NCI-H446 (cell line): Measurements from ENCODE around the gene LRRC1.

Experiments
- DNase-seq, 2 experiments: peaks; one replicate each; lab custom pipeline; 2025; lab: John Stamatoyannopoulos, UW

LRRC1 gene

DNA sequence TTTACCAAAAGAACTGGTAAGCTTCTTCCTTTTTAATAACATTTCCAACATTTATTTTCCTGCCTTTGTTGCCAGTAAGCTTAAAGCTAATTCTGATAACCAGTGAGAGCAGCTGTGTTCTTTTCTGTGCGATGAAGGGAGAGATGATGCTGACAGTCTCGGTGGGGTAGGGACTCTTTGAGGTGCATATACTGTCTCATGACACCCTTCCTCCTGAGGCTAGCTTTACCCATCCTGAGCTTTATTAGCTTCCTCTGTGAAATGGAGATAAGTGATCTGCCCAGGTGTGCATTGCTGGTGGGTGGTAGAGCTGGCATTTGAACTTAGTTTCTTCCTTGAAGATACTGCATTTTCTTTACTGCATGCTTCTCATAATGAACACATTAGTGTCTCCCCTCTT lies 92.5 kb downstream of the LRRC1 start:
- DNase-seq = no peak

DNA sequence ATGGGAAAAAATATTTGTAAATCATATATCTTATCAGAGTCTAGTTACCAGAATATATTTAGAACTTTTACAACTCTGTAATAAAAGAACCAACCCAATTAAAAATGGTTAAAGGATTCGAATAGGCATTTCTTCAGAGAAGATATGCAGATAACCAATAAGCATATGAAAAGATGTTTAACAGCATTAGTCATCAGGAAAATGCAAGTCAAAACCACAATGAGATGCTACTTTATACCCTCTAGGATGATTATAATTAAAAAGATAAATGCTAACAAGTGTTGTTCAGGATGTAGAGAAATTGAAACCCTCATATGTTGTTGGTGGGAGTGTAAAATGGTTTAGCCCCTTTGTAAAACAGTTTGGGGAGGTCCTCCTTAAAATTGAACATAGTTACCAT lies 94.1 kb downstream of the LRRC1 start:
- no peak for DNase-seq

DNA sequence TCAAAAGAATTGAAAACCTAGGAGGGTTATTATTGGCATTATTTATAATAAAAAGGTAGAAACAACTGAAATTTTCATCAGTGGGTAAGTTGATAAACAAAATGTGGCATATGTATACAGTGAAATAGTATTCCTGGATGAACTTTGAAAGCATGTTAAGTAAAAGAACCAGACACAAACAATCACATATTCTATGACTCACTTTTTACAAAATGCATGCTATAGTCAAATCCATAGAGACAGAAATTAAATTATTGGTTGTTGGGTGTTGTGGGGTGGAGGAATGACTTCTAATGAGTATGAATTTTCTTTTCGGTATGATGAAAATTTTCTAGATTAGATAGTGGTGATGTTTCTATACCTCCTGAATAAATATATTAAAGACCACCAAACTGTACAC lies 94.6 kb downstream of the LRRC1 start:
- DNase-seq = no peak

DNA sequence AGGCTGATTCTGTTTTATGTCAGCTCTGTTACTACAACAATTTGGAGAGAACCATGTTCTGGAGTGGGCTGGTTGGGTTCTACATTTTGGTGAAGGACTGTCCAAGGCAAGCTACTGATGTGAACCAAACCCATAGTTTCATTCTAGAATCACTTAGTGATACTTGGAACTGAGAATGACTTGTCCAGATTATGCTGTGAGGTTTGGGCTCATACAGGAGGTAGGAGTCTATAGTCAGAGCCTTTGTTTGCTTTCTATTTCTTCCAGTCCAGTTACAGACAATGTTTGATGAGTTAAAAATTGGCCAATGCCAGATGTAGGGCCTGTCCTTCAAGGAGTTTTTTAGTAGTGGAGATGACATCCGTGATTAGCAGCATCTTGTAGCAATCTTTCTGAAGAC lies 97.9 kb downstream of the LRRC1 start:
- no peak for DNase-seq

DNA sequence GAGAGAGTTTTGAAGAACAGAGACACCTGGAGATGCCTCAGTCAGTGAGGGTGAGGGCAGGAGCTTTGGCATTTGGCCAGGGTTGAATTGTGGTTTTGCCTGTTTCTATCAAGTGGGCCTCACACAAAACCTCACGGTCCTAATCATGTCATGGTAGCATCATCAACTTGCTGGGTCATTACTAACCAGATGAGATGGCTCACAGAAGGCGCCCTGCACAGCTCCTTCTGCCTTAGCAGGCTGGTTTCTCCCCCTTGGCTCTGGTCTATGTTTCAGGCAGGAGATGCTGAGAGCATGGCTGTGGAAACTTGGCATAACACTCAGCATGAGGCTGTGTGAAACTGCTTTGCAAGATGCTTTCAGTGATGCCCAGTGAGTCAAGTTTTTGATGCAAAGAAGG lies 99.3 kb downstream of the LRRC1 start:
- DNase-seq = peak; percentile 28 to 80

DNA sequence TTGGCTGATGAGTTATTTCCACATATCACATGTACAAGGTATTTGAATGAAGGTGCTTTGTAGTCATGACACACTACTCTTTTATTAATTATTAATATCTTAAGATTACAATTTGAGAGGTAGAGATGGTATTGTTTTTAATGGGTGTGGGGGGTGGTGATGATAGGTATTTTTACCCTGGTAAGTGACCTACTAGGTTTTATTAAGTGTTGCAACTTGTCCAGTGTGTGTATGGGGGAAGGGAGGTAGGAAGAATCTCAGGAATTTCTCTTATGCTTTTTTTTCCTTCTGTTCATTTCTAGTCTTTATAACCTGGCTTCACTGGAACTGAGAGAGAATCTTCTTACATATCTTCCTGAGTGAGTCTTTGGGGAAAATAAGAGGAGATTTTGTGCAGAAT lies 101.4 kb downstream of the LRRC1 start:
- no peak for DNase-seq

DNA sequence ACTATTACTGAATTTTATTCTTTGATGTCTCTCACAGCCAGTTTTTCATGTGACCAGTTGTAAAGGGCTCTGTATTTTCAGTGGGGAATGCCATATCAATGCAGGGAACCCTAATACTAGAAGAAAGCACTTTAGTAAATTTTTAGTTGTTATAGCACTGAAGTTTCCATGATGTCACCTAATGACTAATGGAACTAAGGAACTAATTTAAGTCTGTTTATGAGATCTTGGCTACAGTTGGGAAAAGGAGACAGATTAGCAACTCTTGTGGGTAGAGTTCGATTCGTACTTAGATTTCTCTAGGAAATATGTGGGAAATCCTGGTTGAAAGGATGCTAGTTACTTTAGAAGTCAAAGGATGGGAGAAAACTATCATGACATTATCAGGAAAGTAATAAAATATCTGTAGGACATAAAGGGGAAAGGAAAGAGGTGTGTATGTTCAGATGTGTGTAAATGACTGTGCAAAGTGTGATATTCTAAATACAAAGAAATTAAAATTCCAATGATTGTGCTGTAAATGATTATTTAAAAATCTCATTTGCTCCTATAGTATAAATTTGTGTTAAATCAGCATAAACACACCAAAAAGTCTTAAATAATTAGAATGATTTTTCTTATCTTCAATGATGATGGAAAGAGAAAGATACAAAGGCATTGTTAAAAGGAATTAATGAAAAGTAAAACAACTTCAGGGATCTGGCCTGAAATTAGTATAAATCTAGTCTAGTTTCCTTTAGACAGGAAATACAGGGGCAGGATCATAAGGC lies 103.4 kb downstream of the LRRC1 start:
- DNase-seq = no peak

DNA sequence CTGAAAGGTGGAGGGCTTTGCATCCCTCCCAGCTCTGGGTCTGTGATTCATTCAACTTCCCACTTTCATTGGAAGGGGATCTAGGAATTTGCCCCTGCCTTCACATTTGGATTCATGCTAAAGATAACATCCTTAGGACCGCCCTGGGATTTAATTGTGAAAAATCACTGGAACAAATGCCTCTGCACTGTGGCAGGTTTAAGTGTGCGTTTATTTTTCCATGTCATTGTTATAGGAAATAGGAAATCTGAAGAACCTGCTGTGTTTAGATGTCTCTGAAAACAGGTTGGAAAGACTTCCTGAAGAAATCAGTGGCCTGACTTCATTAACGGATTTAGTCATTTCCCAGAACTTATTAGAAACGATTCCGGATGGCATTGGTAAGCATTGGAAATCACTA lies 104.7 kb downstream of the LRRC1 start:
- DNase-seq = no peak

DNA sequence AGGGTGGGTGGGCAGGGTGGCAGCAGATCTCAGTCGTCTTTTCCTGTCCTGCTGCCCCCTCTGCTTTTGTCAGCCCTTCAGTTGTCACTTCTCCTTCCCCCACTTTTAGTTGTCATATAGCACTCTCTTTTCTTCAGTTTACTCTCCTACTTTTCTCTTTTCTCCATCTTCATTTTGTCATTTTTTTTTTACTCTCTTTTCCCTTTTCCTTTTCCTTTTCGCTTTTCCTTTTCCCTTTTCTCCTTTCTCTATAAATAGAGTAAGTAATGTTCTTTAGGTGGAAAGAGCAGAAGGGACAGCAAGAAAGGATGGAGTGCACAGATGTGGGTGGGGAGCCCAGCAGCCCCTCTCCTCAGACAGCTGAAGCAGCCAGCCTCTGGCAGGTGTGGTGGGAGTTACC lies 108.6 kb downstream of the LRRC1 start:
- DNase-seq = no peak

DNA sequence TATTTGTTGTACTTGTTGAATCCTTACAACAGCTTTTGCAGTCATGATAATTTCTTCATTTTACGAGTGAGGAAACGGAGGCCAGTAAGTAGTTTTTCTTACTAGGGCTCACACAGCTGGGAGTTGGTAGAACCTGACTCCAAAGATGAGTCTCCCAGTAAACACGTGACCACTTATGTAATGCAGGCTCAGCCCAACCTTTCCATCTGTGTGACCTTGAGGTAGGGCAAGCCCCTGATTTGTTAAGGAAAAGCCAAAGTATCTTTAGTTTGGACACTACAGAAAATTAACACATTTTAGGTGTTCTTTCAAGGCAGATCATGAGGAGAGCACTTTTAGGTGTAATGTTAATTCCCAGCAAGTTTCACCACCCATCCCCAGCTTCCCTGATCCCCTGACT lies 111.3 kb downstream of the LRRC1 start:
- no peak for DNase-seq

DNA sequence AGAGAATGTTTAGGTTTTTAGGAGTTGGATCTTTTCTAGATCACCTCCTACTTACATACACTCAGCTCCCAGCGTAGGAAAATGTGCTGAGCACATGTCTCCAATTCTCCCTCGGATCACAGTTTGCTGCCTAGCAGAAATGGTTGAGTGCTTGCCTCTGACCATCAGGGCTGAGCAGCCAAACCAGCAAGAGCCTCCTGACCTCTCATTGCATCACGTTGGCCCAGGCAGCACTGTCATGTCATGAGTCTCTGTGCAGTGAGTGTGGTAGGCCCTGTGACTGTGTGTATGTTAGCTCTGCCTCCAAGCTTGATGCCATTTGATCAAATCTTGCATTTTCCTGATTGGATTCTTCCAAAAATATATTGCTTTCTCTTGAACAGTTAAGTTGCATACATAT lies 112.0 kb downstream of the LRRC1 start:
- no peak for DNase-seq

DNA sequence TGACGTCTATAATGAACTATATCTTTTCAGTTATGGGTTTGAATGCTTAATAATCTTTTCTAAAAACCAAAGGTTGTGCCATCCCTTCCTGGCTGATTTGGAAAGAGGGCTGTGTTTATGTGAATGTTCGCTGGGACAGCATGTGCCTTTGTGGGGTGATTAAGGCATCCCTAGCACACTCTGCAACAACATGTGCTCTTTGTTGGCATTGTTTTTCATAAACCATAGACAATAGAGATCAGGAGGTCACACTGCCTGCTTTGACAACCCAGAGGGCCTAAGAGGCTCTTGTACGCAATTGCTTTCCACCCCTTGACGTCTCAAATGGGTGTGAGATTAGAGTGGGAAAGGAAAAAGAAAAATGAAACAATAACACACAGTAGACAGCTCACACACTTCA lies 116.0 kb downstream of the LRRC1 start:
- DNase-seq = no peak

DNA sequence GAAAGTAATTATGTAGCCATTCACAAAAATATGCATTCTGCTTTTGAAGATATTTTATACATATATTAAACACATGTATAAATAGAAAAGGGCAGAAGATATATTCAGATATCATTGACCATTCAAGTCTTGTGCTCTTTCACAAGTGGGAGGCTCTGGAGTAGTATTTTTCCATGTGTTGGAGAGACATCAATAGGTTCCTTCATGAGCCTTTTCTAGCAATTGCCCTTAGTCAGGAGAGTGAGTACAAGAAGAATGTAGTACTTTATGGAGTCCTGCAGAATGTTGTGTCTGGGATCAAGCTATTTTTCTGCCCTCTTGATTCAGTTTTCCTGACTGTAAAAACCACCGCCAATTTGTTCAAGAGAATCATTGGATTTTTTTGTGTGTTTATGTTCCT lies 117.9 kb downstream of the LRRC1 start:
- DNase-seq = no peak

DNA sequence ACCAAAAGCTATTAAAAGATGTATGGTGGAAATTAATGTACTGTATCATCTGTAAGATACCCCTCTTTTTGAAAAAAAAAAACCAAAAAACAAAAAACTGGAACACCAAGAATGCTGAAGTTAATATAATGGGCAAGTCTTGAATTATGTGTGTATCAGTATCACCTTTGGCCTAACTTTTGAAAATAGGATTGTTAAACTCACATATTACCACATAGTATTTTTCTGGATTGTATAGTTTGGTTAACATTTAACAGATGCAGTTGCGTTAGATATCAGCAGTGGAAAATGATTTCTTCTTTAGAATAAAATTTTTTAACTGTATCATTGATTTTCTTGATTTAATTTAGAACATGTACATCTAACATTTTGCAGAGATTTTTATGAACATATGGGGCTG lies 118.5 kb downstream of the LRRC1 start:
- no peak for DNase-seq

DNA sequence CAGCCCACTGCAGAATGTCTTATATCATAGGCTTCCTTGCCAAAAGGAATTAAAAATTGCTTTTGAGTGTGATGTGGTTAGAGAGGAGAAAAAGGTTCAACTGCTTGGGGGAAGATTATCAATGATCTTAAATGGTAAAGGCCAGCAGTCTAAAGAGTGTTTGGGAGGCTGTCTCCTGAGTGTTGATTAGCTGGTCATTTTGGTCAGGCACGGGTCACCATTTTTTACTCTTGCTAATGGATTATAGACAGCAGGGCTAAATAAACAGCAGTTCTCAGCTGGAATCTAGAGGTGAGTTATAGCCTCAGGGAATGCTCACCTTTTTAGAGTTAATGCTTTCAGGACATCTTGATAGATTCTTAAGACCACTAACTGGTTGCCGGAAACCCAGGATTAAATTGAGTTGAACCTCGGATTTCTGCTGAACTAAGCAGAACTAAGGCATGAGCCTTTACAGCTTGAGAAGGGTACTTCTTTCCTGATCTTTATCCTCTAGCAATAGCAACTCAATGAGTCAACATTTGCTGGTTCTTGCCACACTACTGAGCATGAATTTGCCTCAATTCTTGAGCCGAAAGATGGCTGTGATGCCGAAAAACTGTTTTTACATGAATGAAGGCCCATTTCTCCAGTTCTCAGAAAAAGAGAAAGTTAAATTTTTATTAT lies 120.4 kb downstream of the LRRC1 start:
- no peak for DNase-seq

DNA sequence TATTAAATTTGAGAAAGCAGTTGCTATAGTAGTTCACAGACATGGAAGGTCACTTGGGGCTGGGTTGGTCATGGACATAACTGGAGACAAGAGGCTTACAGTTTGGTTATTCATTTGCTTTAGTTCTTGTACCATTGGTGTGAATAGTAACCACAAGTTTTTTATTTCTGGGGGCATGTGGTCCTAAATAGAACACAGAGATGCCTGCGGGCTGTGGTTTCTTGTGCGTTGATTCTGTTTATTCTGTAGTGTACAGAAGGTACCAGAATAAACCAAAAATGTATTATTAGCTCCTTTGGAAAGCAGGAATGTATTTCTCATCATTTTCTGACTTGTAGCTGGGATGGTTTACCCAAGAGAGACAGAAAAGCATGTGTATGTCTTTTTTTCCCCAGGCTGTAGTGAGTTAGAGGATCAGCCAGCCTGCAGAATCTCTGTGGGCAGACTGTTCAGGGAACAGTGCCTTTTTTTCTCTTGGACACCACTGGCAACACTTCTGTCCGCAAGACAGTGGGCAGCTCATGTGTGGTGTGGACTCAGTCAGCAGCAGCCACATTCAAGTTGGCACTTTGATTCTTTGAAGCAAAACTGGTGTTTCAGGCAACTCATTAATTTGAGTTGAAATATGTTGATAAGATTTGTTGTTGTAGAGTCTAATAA lies 122.1 kb downstream of the LRRC1 start:
- no peak for DNase-seq

DNA sequence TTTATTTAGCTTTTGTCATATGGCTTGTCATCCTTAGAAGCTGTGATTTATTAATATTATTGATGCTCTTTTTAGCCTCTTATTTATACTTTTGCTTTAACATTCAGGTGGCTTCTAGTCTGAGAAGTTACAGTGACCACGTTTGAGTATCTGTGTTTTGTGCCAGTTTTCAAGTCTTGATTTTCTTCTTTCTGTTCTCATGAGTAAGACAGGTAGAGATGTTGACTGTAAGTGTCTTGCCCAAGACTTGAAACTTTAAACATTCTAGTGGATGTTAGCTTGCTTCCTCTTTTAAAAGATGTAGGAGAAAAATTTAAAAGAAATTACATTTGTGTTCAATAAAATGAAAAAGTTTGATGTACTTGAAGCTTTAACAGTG lies 122.6 kb downstream of the LRRC1 start:
- DNase-seq = no peak

DNA sequence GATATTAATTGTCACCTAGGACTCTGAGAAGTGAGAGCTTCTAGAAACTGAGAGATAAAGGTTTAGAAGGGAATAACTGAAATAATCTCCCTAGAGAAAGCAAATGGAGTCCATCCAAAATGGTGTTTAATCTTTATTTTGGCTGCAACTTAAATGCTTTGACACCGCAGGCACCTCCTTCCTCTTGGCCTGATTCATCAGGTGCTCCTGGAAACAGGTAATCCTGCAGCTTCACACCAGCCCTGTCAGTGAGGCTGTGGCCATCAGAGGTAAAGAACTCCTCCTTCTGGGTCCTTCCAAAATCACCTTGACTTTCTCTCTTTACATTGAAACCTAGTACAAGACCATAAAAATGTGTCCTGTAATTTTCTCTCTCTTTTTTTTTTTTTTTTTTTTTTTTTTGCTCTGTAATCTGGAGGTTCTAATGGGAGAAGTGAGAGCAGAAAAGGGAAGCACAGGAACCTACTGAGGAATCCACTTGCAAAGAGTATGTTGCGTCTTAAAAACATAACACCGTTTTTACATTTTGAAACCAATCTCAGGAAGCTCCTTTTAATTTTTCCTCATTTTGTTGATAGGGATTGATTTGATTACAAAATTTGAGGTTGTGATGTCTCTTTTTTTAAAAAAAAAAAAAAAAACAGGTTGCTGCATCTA lies 124.2 kb downstream of the LRRC1 start:
- DNase-seq = no peak

DNA sequence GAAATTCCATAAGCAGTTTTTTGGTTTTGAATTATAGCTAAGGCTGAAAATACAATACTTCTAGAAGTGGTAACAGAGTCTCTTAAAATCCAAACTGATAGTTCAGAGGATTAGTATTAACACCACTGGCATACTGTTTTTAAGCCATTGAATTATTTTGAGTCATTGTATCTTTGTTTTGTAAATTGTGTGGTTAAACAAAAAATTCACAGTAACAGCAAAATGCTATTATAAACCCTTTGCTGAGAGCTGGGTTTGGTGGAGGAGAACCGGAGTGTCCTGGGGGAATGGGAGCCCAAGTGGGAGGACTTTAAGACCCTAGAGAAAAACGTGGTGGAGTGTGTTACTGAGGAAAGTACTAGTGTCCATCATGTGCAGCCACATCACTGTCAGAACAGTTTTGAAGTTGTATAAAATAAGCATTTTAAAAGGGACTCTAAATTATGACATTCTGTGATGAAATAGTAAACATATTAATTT lies 125.1 kb downstream of the LRRC1 start:
- no peak for DNase-seq

DNA sequence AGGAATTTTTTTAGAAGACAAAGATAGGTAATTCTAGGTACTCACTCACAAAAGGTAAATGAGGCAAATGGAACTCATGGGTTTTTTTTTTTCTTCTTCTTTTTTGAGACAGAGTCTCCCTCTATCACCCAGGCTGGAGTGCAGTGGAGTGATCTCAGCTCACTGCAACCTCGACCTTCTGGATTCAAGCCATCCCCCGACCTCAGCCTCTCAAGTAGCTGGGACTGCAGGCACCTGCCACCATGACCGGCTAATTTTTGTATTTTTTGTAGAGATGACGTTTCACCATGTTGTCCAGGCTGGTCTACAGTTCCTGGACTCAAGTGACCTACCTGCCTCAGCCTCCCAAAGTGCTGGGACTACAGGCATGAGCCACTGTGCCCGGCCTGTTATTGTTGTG lies 126.1 kb downstream of the LRRC1 start:
- DNase-seq = no peak

DNA sequence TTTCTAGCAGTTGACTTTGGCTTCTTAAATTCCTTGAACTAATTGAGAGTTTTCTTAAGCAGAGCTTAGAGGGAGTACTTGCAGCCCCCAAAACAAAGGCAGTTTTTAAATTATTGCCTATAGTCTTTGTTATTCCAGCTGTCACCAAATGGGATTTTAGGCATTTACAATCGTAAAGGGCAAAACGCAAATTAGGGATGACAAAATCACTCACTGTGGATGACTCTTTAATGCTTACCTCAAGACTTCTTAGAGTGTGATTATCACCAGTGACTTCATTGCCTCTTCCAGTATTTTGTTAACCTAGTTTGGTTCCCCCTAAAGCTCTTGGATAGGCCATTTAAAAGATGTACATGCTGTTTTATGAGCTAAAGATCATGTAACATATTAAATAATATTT lies 126.8 kb downstream of the LRRC1 start:
- no peak for DNase-seq

DNA sequence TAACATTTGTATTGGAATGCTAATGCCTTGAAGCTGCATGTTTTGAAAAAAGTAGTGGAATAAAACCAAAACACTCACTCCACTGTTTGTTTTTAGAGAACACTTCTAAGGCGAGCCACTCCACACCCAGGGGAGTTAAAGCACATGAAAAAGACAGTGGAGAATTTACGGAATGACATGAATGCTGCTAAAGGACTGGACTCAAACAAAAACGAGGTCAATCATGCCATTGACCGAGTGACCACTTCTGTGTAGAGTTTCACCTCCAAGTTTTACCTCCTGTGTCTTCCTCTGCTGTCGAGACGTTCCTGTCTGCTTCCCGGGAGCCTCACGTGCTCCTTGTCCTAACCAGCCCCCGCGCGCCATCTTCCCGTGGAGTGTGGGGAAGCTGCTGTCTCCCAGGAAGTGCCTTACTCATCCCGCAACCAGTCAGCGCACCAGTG lies 127.8 kb downstream of the LRRC1 start:
- DNase-seq = no peak

DNA sequence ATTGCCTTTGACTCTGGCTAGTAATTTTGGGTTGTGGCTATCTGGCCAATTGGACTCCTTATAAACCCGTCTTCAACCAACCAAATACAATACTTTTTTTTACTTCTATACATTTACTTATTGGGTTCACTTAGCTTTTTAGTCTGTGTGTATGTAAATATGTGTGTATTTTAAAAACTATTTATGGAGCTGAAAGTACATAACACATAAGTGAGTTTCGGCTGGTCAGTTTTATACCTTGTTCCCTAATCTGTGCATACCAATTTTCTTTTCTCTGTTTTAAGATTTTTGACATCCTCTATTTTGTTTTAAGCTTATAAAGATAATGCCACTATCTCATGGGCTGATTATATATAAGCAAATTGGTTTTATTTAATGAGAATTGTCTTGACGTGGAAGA lies 129.5 kb downstream of the LRRC1 start:
- DNase-seq = no peak
